Nephron progenitor cell (in vitro differentiated cells): ENCODE data around the gene ALKBH8.
A peak's percentile ranks its signal among the peaks of the same experiment; 100 is the strongest.
"Not testable (repeated sequence)": the region's sequence is repeated elsewhere in the genome, so short reads cannot be mapped to it uniquely, and the experiment has no call there.

Experiments used
- DNase-seq: peaks from one replicate; pipeline ENCODE4 v3.0.0; 2021
- H3K27ac Mint-ChIP-seq: 2 replicates; pipeline ENCODE4 v1.8.0; 2021; ENCODE audit warnings: mild to moderate bottlenecking, moderate library complexity, mixed read lengths
- H3K27me3 Mint-ChIP-seq: 2 replicates; pipeline ENCODE4 v1.8.0; 2021; ENCODE audit warnings: mild to moderate bottlenecking, low read depth, mixed read lengths; ENCODE audit not compliant: poor library complexity
- H3K36me3 Mint-ChIP-seq: 2 replicates; pipeline ENCODE4 v1.8.0; 2021; ENCODE audit warnings: low read depth, mixed read lengths
- H3K4me1 Mint-ChIP-seq: 2 replicates; pipeline ENCODE4 v1.8.0; 2021; ENCODE audit warnings: mixed read lengths
- H3K4me3 Mint-ChIP-seq: 2 replicates; pipeline ENCODE4 v1.8.0; 2021; ENCODE audit warnings: mild to moderate bottlenecking, moderate library complexity, mixed read lengths
- H3K9me3 Mint-ChIP-seq: 2 replicates; pipeline ENCODE4 v1.8.0; 2021; ENCODE audit warnings: mild to moderate bottlenecking, moderate library complexity, mixed read lengths
- TF ChIP-seq, protein P1 (sequence below): fragments of 200-600 bp; sonication (generic); IDR thresholded peaks from 2 replicates; pipeline ENCODE4 v1.5.0; 2021; ENCODE audit warnings: antibody characterized with exemption

Gene ALKBH8

DNA sequence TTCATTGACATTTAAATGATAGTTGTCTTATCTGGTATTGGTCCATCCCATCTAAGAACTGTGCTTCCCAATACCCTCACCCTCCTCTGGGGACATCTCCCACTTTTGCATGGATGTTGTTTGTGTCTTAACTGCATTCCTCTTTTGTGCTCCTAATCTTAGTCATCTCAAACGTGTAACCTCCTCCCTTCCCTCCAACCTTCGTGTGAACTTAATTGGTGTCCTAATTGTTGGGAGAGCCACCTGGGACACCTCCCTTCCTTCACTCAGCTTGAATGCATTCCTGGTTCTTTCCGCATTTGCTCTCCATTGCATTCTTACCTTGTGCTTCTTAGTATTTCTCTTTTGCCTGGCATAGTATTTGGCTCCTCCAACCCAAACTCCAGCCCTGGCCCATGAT is 15.6 kb upstream of the ALKBH8 start:
- TF ChIP-seq, protein P1, sequence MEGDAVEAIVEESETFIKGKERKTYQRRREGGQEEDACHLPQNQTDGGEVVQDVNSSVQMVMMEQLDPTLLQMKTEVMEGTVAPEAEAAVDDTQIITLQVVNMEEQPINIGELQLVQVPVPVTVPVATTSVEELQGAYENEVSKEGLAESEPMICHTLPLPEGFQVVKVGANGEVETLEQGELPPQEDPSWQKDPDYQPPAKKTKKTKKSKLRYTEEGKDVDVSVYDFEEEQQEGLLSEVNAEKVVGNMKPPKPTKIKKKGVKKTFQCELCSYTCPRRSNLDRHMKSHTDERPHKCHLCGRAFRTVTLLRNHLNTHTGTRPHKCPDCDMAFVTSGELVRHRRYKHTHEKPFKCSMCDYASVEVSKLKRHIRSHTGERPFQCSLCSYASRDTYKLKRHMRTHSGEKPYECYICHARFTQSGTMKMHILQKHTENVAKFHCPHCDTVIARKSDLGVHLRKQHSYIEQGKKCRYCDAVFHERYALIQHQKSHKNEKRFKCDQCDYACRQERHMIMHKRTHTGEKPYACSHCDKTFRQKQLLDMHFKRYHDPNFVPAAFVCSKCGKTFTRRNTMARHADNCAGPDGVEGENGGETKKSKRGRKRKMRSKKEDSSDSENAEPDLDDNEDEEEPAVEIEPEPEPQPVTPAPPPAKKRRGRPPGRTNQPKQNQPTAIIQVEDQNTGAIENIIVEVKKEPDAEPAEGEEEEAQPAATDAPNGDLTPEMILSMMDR = no peak

DNA sequence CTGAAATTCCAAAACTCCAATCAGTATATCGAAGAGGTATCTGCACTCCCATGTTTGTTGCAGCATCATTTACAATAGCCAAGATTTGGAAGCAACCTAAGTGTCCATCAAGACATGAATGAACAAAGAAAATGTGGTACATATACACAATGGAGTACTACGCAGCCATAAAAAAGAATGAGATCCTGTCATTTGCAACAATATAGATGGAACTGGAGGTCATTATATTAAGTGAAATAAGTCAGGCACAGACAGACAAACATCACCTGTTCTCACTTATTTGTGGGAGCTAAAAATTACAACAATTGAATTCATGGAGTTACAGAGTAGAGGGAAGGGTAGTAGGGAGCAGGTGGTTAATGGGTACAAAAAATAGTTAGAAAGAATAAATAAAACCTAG is 13.6 kb upstream of the ALKBH8 start:
- not testable (repeated sequence) for H3K27ac Mint-ChIP-seq, H3K9me3 Mint-ChIP-seq, DNase-seq, H3K27me3 Mint-ChIP-seq, H3K4me1 Mint-ChIP-seq, H3K4me3 Mint-ChIP-seq, H3K36me3 Mint-ChIP-seq

More for the DNA sequence above, 15.6 kb upstream of the ALKBH8 start:
- H3K9me3 Mint-ChIP-seq = peaks cover 4% of the 10 kb centered on the region
- H3K36me3 Mint-ChIP-seq = no peaks in the 10 kb centered on the region
- peak overlapping the region; percentile 16 for H3K27ac Mint-ChIP-seq
- no peak for DNase-seq
- peaks cover 9% of the 10 kb centered on the region for H3K27me3 Mint-ChIP-seq
- no peaks in the 10 kb centered on the region for H3K4me1 Mint-ChIP-seq
- H3K4me3 Mint-ChIP-seq = no peak overlapping the region

GRCh38 chr11:107577346-107577711 is 11.8 kb upstream of the ALKBH8 start:
- TF ChIP-seq, protein P1 = no peak
- H3K27me3 Mint-ChIP-seq = no peaks in the 10 kb centered on the region
- peaks cover 4% of the 10 kb centered on the region for H3K9me3 Mint-ChIP-seq
- H3K4me3 Mint-ChIP-seq = no peak overlapping the region
- no peak for DNase-seq
- H3K4me1 Mint-ChIP-seq = no peaks in the 10 kb centered on the region
- no peak overlapping the region for H3K27ac Mint-ChIP-seq
- H3K36me3 Mint-ChIP-seq = no peaks in the 10 kb centered on the region

GRCh38 chr11:107576497-107577345 is 11.2 kb upstream of the ALKBH8 start:
- H3K4me1 Mint-ChIP-seq, H3K4me3 Mint-ChIP-seq, H3K27me3 Mint-ChIP-seq, H3K9me3 Mint-ChIP-seq, H3K36me3 Mint-ChIP-seq, H3K27ac Mint-ChIP-seq: not testable (repeated sequence)
- TF ChIP-seq, protein P1 = peak; percentile 64
- DNase-seq = peak; percentile 59

GRCh38 chr11:107573438-107573837 is 7.9 kb upstream of the ALKBH8 start:
- no peak overlapping the region for H3K27ac Mint-ChIP-seq
- TF ChIP-seq, protein P1 = no peak
- no peak overlapping the region for H3K4me3 Mint-ChIP-seq
- H3K9me3 Mint-ChIP-seq = no peaks in the 10 kb centered on the region
- H3K27me3 Mint-ChIP-seq = no peaks in the 10 kb centered on the region
- DNase-seq = no peak
- no peaks in the 10 kb centered on the region for H3K36me3 Mint-ChIP-seq
- no peaks in the 10 kb centered on the region for H3K4me1 Mint-ChIP-seq

GRCh38 chr11:107570015-107570414 is 4.5 kb upstream of the ALKBH8 start:
- no peaks in the 10 kb centered on the region for H3K27me3 Mint-ChIP-seq
- H3K36me3 Mint-ChIP-seq = no peaks in the 10 kb centered on the region
- no peak overlapping the region for H3K4me3 Mint-ChIP-seq
- H3K9me3 Mint-ChIP-seq = no peaks in the 10 kb centered on the region
- peaks cover 12% of the 10 kb centered on the region for H3K4me1 Mint-ChIP-seq
- DNase-seq = no peak
- TF ChIP-seq, protein P1 = no peak
- H3K27ac Mint-ChIP-seq = no peak overlapping the region
